NCI-H82 (cell line): ENCODE results near the gene CDK16.

Source experiments
- DNase-seq: peaks from one replicate; lab custom pipeline; 2025; lab: John Stamatoyannopoulos, UW

The CDK16 gene

DNA sequence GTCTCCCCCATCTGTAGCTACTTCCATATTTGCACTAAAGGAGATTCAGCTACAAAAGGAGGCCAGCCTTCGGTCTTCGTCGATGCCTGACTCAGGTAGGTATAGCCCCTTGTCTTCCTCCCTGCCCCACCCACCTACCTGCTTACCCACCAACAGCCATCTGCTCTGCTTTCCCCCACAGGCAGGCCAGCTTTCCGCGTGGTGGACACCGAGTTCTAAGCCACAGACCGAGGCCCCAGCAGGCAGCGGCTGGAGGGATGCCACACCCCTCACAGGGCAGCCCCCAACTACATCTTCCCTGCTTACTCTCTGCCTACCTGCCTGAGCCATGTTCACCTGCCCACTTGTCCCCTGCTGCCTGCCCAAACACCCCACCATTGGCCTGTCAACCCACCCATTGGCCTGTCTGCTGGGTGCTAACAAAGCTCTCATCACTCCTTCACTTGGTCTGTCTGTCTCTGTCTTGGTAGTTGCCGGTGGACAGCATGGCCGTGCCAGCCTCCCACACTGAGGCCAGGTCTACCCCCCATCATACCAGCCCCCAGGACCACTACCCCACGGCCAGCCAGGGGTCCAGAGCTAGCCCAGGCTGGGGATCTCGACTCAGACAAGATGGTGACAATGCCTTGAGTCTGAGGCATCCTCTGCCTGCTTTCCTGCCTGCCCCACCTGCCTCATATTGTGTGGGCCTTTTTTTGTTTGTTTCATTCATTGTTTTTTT is 10.2 kb downstream of the CDK16 start:
- DNase-seq = no peak

DNA sequence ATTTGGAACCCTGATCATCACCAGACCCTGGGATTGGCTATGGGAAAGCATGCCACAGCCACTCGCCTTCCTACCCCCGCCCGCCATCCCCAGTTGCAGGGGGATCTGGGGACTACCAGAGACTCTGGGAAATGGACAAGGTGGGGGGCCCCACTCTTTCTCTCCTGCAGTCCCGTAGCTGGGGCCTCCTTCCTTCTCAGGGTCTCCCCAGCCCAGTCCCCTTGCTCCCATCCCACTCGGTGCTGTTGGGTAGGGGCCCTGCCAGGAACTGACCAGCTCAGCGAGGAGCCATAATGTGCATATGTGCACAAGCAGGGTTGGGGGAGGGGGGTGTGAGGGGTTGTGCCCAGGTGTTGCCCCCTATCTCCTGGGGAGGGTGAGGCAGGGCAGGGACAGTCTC is 10.9 kb downstream of the CDK16 start:
- no peak for DNase-seq

DNA sequence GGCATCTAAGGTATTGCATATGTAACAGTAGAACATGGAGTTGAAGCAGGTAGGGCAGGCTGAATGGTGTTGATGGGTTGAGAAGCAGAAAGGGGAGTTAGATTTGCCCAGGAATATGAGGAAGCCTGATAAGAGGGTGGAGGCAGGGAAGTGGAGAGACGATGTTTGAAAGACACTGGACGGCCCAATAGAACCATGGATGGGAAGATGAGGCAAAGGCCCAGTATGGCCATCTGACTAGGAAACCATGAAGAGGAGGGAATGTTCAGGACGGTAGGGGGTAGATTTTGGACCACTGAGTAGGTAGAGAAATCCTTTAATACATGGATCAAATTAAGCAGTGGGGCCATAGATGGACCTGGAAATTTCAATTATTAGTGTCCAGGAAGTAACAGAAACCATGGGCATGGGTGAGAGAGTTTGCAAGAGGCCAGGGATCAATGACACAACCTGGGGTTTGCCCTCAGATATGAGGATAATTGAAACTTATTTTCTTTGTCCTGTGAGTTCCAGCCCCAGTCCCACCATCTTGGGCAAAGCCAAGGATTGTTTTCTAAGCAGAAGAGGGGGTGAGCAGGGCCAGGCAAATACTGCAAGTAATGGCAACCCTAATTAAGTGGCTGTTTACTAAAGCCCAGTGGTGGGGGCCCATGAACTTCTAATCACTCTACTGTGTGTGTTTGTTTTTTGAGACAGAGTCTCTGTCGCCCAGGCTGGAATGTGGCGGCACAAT is 11.8 kb downstream of the CDK16 start:
- no peak for DNase-seq

DNA sequence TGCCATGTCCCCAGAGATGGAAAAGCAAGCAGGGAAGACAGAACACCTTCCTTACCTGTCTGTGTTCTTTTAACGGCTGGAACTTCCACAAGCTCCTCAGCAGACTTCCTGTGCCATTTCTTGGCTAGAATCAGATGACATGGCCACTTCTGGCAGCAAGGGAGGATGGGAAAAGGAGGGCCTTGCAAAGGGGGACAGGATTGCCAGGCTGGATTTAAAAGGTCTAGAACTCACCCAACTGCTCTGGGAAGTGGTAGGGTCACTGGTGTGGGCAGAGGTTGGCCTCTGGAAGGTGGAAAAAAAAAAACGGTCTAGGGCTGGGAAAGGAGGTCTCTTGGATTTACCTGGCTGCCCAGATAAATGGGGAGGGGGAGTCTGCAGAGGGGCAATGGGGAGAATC is 12.7 kb downstream of the CDK16 start:
- no peak for DNase-seq

DNA sequence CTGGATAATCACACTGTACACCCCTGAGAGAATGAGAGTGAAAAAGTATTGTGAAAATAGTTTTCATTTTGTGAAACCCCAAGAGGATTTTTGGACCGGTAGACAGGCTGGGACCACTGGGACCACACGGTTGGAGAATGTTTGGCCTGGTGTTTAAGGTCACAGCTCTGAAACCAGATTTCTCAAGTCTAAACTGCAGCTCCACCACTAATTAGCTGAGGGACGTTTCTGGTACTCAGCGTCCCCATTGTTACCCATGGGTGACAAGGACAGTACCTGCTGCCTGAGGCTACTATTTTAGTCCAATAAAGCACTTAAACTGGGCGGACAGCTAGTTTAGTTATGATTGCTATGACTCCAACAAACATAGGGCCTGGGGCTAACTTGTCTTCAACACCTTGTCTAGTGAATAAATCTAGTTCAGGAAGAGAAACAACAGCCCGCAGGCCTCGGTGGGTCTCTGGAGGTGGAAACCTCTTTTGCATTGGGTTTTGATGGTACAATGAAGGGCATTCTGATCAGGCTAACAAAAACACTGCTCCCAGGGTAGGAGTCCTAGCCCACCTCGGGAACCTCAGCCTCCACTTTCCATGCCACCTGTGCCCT is 13.8 kb downstream of the CDK16 start:
- no peak for DNase-seq

DNA sequence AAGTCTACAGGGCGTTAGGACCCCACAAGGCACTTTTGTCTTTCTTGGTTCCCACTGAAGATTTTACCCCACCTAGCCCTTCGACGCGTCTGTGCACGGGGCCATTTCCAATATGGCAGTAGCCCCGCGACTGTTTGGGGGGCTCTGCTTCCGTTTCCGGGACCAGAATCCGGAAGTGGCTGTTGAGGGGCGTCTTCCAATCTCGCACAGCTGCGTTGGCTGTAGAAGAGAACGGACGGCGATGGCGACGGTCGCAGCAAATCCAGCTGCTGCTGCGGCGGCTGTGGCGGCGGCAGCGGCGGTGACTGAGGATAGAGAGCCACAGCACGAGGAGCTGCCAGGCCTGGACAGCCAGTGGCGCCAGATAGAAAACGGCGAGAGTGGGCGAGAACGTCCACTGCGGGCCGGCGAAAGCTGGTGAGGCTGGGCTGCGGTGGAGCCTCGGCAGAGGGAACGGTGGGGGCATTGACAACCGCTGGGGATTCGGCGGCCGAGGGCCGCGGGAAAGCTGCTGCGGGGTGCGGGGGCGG is 14.4 kb downstream of the CDK16 start, which contains the start of gene USP11:
USP11 (plus strand) TSS at position 207 of the 530 bp plus-strand sequence; CDS start at position 242, 35 bp downstream.
- peak; percentile 83 for DNase-seq

DNA sequence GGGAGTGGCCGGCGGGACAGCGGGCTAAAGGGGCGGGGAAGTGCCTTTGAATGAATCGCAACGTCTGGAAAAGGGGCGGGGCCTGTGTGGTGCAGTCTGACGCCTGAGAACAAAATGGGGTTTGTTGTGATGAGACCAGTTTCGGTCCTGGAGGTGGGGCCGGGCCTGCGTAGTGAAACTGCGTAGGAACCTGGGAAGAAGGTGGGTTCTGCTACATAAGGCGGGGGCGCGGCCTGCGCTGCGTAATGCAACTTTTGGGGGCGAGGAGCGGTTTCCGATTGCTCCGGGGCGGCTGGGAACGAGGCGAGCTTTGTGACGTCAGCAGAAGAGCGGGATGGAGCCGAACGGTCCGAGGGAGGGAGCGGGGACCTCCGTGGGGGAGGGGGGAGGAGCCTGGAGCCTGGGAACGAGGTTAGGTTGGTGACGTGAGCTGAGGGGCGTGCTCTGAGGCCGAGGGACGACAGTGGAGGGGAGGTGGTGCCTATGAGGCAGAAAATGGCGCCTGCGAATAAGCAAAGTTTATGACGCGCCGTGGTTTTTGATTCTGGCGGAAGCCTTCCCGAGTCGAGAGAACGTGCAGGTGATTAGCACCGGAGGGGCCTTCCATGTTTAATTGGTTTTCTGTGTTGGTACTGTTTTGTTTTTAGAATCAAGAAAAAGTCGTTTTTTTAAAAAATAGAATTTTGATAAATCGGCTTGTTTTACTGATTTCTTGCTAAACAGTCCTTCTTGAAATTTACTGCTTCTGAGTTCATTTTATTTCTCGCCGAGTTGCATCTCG is 15.0 kb downstream of the CDK16 start:
- DNase-seq = peak; percentile 97

DNA sequence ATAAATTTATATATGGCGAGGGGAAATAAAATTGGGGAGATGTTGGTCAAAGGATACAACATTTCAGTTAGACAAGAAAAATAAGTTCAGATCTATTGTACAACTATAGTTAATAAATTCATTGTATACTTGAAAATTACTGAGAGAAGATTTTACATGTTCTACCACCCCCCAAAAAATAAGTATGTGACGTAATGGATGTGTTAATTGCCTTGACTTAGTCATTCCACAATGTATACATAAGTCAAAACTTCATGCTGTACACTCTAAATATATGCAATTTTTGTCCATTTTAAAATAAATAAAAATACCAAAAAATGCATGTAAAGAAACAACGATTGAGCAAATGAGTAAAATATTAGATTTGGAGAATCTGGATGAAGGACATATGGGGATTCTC is 16.1 kb downstream of the CDK16 start:
- no peak for DNase-seq

DNA sequence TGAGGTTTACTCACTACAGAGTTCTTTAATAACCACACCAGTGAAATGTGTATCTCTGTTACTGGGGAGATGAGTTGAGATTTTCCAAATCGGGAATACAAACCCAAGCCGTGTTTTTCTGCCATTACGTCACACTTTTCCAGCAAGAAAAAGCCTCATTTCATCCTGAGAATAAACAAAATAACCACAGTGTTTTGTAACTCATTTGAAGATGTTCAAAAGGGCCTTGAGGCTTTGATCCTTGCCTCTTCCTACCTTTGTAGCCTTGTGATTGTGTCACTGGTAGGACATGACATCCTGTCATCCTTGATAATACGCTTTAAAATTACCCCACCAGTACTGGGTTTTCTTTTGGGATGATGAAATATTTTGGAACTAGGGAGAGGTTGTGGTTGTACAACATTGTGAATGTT is 17.2 kb downstream of the CDK16 start:
- no peak for DNase-seq

DNA sequence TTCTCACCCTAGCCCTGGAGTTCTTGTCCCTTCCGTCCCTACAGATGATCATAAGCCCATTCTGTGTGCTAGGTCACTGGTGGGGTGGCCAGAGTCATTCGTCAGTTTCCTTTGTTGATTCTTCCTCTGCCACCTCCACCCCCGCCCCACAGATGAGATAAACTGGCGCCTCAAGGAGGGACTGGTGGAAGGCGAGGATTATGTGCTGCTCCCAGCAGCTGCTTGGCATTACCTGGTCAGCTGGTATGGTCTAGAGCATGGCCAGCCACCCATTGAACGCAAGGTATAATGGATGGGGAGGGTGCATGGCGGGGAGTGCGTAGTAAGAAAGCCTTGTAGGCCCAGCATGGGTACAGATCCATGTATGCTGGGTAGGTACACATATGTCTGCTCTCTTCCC is 20.7 kb downstream of the CDK16 start:
- no peak for DNase-seq

DNA sequence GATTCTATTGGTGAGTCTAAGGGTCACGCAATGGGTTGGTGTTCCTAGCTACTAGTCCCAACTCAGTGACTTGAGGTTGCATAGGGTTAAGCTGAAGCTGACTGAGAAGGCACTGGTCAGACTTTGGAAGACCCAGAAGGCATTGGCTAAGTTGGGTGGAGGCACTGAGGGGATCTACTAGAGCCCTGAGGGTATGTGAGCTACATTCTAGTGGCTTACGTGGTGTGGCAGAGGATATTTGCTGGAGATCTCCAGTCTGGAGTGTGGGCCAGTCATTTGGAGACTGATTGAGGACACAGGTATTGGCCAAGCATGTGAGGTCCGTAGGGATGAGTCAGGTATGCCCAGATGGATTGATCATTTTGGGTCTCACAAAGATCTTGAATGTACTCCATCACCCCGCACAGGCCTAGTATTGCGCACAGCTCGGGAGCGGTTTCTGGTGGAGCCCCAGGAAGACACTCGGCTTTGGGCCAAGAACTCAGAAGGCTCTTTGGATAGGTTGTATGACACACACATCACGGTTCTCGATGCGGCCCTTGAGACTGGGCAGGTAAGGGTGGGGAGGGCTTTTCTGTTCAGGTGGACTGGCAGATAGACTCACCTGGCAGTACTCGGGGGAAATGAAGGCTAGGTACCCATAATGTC is 21.5 kb downstream of the CDK16 start:
- no peak for DNase-seq

DNA sequence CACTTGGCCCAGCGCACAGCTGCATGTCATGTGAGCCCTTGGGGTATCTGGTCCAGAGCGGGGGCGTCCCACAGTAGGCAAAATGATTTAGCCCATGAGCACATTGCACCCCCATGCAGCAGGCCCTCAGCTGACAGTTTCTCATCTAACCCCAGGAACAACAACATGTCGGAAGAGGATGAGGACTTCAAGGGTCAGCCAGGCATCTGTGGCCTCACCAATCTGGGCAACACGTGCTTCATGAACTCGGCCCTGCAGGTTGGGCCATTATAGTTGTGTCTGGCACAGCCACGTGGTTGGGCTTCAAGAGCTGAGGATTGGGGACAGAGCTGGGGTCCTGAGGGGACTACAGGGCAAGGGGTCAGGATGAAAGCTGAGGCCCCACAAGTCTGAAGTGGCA is 22.1 kb downstream of the CDK16 start:
- no peak for DNase-seq

DNA sequence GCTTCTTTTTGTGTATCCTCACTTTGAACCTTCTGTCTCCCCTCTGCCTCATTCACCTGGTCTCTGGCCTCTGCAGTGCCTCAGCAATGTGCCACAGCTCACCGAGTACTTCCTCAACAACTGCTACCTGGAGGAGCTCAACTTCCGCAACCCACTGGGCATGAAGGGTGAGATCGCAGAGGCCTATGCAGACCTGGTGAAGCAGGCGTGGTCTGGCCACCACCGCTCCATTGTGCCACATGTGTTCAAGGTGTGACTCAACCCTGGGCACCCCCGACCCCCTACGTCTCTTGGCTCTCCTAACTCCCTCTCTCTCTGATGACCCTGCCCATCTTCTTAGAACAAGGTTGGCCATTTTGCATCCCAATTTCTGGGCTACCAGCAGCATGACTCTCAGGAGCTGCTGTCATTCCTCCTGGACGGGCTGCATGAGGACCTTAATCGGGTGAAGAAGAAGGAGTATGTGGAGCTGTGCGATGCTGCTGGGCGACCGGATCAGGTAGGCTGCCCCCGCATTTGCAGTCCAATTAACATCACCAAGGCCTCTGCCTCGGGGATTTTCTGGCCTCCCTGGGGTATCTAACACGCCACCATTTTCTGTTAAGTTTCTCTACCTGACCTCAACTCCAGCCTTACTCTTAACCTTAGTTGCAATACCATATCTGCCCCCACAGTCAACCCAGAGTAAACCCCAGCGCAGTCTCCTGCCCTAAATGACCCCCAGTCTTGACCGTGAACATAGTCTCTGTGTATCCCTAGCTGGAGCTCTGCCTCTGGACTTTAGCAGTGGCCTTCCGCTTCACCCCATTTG is 22.9 kb downstream of the CDK16 start:
- no peak for DNase-seq

DNA sequence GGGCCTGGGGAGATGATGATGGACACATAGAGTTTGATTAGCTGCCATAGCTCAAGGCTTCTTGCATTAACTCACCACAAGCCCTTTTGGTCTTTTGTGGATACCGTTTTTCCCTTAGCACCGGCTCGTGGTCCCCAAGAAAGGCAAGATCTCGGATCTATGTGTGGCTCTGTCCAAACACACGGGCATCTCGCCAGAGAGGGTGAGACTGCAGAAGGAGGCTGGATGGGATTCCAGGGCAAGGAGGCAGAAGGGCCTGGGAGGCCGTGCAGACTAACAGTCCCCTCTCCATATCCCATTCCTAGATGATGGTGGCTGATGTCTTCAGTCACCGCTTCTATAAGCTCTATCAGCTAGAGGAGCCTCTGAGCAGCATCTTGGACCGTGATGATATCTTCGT is 23.8 kb downstream of the CDK16 start:
- no peak for DNase-seq

DNA sequence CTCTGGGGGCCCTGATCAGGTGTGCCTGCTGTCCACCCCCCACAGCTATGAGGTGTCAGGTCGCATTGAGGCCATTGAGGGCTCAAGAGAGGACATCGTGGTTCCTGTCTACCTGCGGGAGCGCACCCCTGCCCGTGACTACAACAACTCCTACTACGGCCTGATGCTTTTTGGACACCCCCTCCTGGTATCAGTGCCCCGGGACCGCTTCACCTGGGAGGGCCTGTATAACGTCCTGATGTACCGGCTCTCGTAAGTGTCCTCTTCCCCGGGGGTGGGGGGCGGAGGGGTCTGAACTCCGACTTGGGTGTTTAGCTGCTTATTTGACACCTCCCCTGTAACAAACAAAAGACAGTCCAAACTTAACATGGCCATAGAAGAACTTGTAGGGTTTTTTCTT is 24.9 kb downstream of the CDK16 start:
- no peak for DNase-seq

DNA sequence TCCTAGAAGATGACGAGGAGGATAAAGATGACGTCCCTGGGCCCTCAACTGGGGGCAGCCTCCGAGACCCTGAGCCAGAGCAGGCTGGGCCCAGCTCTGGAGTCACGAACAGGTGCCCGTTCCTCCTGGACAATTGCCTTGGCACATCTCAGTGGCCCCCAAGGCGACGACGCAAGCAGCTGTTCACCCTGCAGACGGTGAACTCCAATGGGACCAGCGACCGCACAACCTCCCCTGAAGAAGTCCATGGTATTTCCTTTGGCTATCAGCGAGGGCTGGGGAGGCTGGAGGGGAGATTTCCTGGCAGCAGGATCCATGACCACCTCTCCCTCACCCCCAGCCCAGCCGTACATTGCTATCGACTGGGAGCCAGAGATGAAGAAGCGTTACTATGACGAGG is 26.2 kb downstream of the CDK16 start:
- no peak for DNase-seq

DNA sequence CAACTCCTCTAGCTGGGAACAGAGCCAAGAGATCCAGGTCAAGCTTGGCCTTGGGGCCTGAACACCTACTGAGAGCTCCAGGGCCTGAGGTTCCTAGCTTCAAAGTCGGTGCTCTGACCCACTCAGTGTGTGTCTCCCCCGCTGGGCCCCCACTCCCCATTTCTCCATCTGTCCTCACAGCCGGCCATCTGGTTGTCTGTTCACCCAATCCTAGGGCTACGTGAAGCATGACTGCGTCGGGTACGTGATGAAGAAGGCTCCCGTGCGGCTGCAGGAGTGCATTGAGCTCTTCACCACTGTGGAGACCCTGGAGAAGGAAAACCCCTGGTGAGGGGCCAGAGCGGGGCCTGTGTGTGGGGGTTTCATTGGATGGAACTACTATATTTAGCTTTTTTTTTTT is 26.7 kb downstream of the CDK16 start:
- DNase-seq = peak; percentile 59

DNA sequence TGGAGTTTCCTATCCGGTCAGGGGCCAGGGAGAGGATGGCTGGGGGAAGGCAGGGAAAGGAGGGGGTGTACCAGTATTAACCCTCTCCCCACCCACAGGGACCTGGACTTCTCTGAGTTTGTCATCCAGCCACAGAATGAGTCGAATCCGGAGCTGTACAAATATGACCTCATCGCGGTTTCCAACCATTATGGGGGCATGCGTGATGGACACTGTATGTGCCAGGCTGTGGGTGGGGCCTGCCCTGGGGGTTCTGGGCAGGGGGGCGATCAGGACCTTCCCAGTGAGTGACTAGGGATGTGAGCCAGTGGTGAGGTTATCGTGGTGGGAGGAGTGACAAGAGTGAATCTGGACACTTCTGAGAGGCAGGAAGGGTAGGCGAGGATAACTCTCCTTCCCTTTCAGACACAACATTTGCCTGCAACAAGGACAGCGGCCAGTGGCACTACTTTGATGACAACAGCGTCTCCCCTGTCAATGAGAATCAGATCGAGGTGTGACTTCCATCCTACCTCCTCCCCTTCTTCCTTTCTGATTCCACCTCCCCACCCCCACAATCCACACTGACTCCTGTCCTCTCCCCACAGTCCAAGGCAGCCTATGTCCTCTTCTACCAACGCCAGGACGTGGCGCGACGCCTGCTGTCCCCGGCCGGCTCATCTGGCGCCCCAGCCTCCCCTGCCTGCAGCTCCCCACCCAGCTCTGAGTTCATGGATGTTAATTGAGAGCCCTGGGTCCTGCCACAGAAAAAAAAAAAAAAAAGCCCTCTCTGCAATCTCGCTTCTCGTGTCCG is 28.9 kb downstream of the CDK16 start:
- no peak for DNase-seq

DNA sequence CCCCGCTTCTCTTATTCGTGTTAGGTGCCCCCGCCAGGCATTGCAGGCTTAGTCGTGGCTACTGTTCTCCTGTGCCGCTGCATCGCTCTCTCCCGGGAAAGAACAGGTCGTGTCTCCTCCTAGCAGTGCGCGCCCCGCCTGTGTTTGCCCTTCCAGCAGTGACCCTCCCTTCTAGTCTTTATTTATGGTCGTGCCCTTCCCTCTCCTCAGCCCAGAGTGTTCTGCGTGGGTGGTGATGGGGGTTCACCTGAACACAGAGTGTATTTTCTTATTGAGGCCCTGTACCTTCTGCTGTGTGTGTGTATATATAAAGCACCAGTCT is 29.5 kb downstream of the CDK16 start:
- DNase-seq = no peak

DNA sequence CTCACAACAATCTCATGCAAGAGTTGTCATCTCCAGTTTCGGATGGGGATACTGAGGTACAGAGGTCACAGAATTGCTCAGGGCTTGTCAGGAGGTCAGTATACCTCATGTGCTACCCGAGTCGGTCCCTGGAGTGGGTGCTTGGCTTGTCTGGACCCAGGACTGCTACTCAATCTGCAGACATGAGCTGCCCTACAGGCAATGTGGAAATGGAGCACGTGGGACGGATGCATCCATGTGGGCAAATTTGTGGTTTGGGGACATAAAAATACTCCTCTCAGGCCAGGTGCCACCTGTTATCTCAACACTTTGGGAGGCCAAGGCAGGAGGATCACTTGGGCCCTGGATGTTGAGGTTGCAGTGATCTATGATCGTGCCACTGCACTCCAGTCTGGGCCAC is 30.1 kb downstream of the CDK16 start:
- no peak for DNase-seq
